ENCODE data around the gene LCP1.

Gene LCP1

DNA sequence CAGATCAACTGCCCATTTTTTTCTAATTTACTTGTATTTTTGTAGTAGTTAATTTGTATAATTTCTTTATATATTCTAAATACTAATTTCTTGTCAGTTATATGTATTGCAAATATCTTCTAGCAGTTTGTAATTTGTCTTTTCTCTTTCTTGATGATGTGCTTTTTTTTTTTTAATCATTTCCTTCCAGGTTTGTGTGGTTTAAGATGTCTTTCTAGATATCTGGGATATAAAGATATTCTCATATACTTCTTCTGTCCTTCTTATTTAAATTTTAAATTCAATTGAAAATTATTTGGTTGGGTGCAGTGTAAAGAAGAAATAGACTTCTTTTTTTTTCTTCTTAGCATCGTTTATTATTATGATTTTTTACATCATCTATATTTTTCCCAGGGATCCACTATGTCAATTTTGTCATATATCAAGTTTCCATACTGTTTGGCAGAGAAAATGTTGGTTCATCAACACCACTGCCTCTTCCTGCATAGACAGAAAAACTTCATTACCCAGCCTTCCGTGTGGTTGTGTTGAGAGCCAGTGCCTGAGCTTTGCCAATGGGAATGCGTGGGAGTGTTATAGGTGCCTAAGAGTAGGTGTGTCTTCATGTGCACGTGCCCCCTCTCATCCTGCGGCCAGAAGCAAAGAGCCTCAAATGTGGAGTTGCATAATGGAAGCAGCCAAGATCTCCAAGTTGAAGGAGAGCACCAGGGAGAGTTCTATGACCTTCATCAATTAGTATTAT, 93.0 kb downstream of the LCP1 start:
- no peaks in the 10 kb centered on the region for H3K9me3 Mint-ChIP-seq
- H3K36me3 Mint-ChIP-seq (ENCODE audit: low read depth): no peaks in the 10 kb centered on the region
- H3K27me3 Mint-ChIP-seq: peaks cover 8% of the 10 kb centered on the region
- H3K4me1 Mint-ChIP-seq (ENCODE audit: low read depth): no peaks in the 10 kb centered on the region
- no peak overlapping the region for H3K4me3 Mint-ChIP-seq
- H3K27ac Mint-ChIP-seq: no peak overlapping the region

DNA sequence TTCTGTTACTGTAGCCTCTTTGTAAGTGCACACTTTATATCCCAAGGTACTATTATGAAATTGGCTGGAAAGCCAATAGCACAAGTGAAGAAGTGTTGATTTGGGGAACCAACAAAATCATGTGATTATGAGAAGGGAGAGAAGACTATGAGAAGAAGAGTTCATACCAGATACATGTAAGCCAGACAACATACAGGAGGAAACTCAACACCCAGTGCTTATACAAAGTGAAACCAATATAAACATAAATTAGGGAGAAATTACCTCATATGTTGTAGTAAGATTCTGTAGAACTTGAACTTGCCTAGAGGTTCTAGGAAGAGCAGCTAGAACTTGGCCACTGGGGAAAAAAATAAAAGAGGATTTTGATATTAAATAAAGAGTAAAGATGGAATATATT, 94.5 kb downstream of the LCP1 start:
- Mint-ChIP-seq H3K9me3 (no peaks in the 10 kb centered on the region), H3K27ac (no peak overlapping the region), H3K4me3 (no peak overlapping the region), H3K4me1 (ENCODE audit: low read depth) (no peaks in the 10 kb centered on the region), H3K27me3 (peaks cover 2% of the 10 kb centered on the region), H3K36me3 (ENCODE audit: low read depth) (no peaks in the 10 kb centered on the region)

GRCh38 chr13:46086985-46087384, 95.0 kb downstream of the LCP1 start:
- no peaks in the 10 kb centered on the region for H3K27me3 Mint-ChIP-seq
- no peak overlapping the region for H3K27ac Mint-ChIP-seq
- no peak overlapping the region for H3K4me3 Mint-ChIP-seq
- H3K9me3 Mint-ChIP-seq: no peaks in the 10 kb centered on the region
- no peaks in the 10 kb centered on the region for H3K4me1 Mint-ChIP-seq (ENCODE audit: low read depth)
- H3K36me3 Mint-ChIP-seq (ENCODE audit: low read depth): no peaks in the 10 kb centered on the region

DNA sequence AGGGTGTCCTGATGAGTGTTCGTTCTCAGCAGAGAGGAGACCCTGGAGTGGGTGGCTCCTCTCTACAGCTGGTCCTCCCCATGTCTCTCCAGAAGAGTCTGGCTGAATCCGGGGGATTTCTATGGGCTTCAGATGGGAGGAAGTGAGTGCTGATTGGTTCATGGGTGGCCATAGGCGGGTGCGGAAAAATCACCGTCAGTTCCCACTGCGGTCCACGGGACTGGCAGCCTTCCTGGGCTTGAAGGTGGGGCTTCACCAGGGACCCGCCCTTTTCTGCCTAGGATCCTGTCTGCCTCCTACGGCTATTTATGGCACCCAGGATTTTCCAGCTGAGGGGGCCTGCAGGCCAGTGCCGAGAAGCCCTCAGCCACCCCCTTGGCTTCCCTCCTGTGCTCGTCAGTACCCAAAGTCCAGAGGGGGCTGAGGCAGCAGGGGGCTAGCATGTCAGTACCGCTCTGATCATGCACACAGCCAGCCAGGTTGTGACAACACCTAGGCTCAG, 95.5 kb downstream of the LCP1 start:
- Mint-ChIP-seq H3K27me3 (no peaks in the 10 kb centered on the region), H3K27ac (no peak overlapping the region), H3K4me3 (no peak overlapping the region), H3K36me3 (ENCODE audit: low read depth) (no peaks in the 10 kb centered on the region), H3K4me1 (ENCODE audit: low read depth) (no peaks in the 10 kb centered on the region), H3K9me3 (no peaks in the 10 kb centered on the region)

- H3K4me3 Mint-ChIP-seq: no peak overlapping the region
- no peaks in the 10 kb centered on the region for H3K4me1 Mint-ChIP-seq (ENCODE audit: low read depth)
- H3K27me3 Mint-ChIP-seq: no peaks in the 10 kb centered on the region
- no peak overlapping the region for H3K27ac Mint-ChIP-seq
- no peaks in the 10 kb centered on the region for H3K36me3 Mint-ChIP-seq (ENCODE audit: low read depth)
- no peaks in the 10 kb centered on the region for H3K9me3 Mint-ChIP-seq
These were observed 96.2 kb downstream of the LCP1 start for GRCh38 chr13:46085737-46086136.

- Mint-ChIP-seq H3K4me3 (no peak overlapping the region), H3K27me3 (no peaks in the 10 kb centered on the region), H3K27ac (no peak overlapping the region), H3K4me1 (ENCODE audit: low read depth) (peaks cover 12% of the 10 kb centered on the region), H3K36me3 (ENCODE audit: low read depth) (no peaks in the 10 kb centered on the region), H3K9me3 (no peaks in the 10 kb centered on the region)
These were observed 99.7 kb downstream of the LCP1 start for GRCh38 chr13:46082324-46082723.

GRCh38 chr13:46079770-46080169, 102.2 kb downstream of the LCP1 start:
- Mint-ChIP-seq H3K4me1 (ENCODE audit: low read depth) (peaks cover 12% of the 10 kb centered on the region), H3K9me3 (peaks cover 5% of the 10 kb centered on the region), H3K4me3 (no peak overlapping the region), H3K27ac (no peak overlapping the region), H3K36me3 (ENCODE audit: low read depth) (no peaks in the 10 kb centered on the region), H3K27me3 (peaks cover 4% of the 10 kb centered on the region)

- Mint-ChIP-seq H3K4me3 (no peak overlapping the region), H3K36me3 (ENCODE audit: low read depth) (no peaks in the 10 kb centered on the region)
These were observed 104.7 kb downstream of the LCP1 start for GRCh38 chr13:46077265-46077664.

DNA sequence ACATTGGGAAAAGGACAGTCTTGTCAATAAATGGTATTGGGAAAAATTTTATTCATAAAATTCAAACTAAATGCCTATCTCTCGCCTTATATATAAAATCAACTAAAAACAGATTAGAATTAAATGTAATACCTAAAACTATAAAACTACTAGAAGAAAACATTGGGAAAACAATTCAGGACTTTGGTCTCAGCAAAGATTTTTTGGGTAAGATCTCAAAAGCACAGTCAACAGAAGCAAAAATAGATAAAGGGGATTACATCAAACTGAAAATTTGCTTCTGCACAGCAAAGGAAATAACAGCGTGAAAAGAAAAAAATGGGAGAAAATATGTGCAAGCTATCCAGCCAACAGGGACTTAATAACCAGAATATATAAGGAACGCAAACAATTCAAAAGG, 105.2 kb downstream of the LCP1 start:
- Mint-ChIP-seq H3K27me3 (peaks cover 4% of the 10 kb centered on the region), H3K9me3 (peaks cover 5% of the 10 kb centered on the region), H3K36me3 (ENCODE audit: low read depth) (no peaks in the 10 kb centered on the region), H3K4me1 (ENCODE audit: low read depth) (peaks cover 12% of the 10 kb centered on the region), H3K4me3 (no peak overlapping the region), H3K27ac (no peak overlapping the region)

More at GRCh38 chr13:46077265-46077664, 104.7 kb downstream of the LCP1 start:
- Mint-ChIP-seq H3K9me3 (peaks cover 5% of the 10 kb centered on the region), H3K27me3 (peaks cover 4% of the 10 kb centered on the region), H3K27ac (no peak overlapping the region), H3K4me1 (ENCODE audit: low read depth) (peaks cover 12% of the 10 kb centered on the region)

Data from stimulated activated naive CD8-positive, alpha-beta T cell treated with anti-CD3 and anti-CD28 coated beads, Interleukin-15, Interleukin-2, amounts not matched to agents 100 ng/mL and 50 ng/mL, for 24 hours (primary cell).